ENCODE results near the gene NDE1. TPM values are rescaled to one million over a fixed set of nuclear protein-coding genes. Genes with fewer than 3 reads are reported as not detected.
"Not testable (repeated sequence)": the region's sequence is repeated elsewhere in the genome, so short reads cannot be mapped to it uniquely, and the experiment has no call there.

NDE1 gene
- polyA plus RNA-seq, 2 of the 4 experiments (the other 2 are of a cell fraction), result 27.6 to 30.6 TPM

DNA sequence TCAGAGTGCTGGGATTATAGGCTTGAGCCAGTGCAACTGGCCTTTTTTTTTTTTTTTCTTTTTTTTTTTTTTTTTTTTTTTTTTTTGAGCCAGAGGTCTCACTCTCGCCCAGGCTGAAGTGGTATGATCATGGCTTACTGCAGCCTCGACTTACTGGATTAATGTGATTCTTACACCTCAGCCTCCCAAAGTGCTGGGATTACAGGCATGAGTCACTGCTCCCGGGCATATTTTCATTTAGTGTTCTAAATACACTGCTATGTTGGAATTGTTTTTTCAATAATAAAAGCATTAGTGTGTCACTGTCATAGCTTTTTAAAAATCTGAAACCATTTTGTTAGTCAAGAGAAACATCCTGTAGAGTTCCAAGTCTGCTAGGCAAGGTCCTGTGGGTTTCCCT is 40.3 kb downstream of the NDE1 start:
- Histone ChIP-seq H3K4me3 (no peak overlapping the region), H3K4me1 (no peaks in the 10 kb centered on the region), H3K9me3 (no peaks in the 10 kb centered on the region), H3K4me2 (no peak overlapping the region), H3K27ac (no peak overlapping the region)
- WGBS (ENCODE audit: missing lambda C conversion rate), result 84% methylated on average over 3 of the region's 3 CpGs
- ChIA-PET CTCF (interaction anchor here (1.2 kb wide), 1 partner anchor 15 kb away, joined by 4 read pairs; no protein-coding TSS in a partner anchor), POLR2A (no interaction called here)
- DNase-seq (ENCODE audit: low read depth in 1 of 2, low spot score in 1 of 2) (no peak), ATAC-seq (no peak), FAIRE-seq (no peak)
- TF ChIP-seq RAD21 (conservative IDR thresholded peaks at IDR 0.05 in 1 of 2, IDR thresholded peaks at IDR 0.05 in 1 of 2) (no peak), FOSB (CRISPR knock-in tag; IDR thresholded peaks at IDR 0.05) (no peak), ZNF302 (CRISPR knock-in tag; IDR thresholded peaks at IDR 0.05) (no peak), MAFK (IDR thresholded peaks at IDR 0.05; ENCODE audit: partially characterized antibody) (no peak), HOXB13 (CRISPR knock-in tag; IDR thresholded peaks at IDR 0.05; ENCODE audit: low read depth) (no peak), BHLHE40 (IDR thresholded peaks at IDR 0.05; ENCODE audit: low read depth, low read length) (no peak), CBX2 (IDR thresholded peaks at IDR 0.05; ENCODE audit: borderline replicate concordance, low read depth) (no peak), NR3C1 (IDR thresholded peaks at IDR 0.05) (no peak)
- TF ChIP-seq, protein P1, sequence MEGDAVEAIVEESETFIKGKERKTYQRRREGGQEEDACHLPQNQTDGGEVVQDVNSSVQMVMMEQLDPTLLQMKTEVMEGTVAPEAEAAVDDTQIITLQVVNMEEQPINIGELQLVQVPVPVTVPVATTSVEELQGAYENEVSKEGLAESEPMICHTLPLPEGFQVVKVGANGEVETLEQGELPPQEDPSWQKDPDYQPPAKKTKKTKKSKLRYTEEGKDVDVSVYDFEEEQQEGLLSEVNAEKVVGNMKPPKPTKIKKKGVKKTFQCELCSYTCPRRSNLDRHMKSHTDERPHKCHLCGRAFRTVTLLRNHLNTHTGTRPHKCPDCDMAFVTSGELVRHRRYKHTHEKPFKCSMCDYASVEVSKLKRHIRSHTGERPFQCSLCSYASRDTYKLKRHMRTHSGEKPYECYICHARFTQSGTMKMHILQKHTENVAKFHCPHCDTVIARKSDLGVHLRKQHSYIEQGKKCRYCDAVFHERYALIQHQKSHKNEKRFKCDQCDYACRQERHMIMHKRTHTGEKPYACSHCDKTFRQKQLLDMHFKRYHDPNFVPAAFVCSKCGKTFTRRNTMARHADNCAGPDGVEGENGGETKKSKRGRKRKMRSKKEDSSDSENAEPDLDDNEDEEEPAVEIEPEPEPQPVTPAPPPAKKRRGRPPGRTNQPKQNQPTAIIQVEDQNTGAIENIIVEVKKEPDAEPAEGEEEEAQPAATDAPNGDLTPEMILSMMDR (IDR thresholded peaks at IDR 0.05), result no peak
- TF ChIP-seq, protein P2, sequence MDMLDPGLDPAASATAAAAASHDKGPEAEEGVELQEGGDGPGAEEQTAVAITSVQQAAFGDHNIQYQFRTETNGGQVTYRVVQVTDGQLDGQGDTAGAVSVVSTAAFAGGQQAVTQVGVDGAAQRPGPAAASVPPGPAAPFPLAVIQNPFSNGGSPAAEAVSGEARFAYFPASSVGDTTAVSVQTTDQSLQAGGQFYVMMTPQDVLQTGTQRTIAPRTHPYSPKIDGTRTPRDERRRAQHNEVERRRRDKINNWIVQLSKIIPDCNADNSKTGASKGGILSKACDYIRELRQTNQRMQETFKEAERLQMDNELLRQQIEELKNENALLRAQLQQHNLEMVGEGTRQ (IDR thresholded peaks at IDR 0.05), result no peak

DNA sequence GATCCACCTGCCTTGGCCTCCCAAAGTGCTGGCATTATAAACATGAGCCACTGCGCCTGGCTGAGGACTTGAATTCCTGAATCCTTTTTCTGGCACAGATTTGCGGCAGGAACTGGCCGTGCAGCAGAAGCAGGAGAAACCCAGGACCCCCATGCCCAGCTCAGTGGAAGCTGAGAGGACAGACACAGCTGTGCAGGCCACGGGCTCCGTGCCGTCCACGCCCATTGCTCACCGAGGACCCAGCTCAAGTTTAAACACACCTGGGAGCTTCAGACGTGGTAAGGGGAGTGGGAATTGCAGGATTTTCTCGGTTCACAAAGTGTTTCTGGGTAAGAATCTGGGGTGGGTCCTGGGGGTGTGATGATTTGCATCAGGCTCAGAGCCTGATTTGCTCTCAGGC is 41.0 kb downstream of the NDE1 start:
- no peak for ATAC-seq
- ChIA-PET CTCF (interaction anchor here (2.4 to 6.0 kb wide), 2 partner anchors 9 to 14 kb away, joined by 8 to 45 read pairs; no protein-coding TSS in a partner anchor), POLR2A (no interaction called here)
- Histone ChIP-seq H3K9me3 (no peaks in the 10 kb centered on the region), H3K4me2 (no peak overlapping the region), H3K4me3 (no peak overlapping the region), H3K27ac (no peak overlapping the region), H3K4me1 (no peaks in the 10 kb centered on the region)
- no peak for FAIRE-seq
- whole genome bisulfite sequencing (ENCODE audit: missing lambda C conversion rate), result 89% methylated on average over 6 of the region's 10 CpGs
- TF ChIP-seq, protein P3, sequence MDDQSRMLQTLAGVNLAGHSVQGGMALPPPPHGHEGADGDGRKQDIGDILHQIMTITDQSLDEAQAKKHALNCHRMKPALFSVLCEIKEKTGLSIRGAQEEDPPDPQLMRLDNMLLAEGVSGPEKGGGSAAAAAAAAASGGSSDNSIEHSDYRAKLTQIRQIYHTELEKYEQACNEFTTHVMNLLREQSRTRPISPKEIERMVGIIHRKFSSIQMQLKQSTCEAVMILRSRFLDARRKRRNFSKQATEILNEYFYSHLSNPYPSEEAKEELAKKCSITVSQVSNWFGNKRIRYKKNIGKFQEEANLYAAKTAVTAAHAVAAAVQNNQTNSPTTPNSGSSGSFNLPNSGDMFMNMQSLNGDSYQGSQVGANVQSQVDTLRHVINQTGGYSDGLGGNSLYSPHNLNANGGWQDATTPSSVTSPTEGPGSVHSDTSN (IDR thresholded peaks at IDR 0.05), result no peak
- TF ChIP-seq ZFP36 (IDR thresholded peaks at IDR 0.05; ENCODE audit: borderline replicate concordance, partially characterized antibody) (no peak), NFE2L2 (conservative IDR thresholded peaks at IDR 0.05; ENCODE audit: low read length) (no peak), EP300 (IDR thresholded peaks at IDR 0.05) (no peak), SMC3 (IDR thresholded peaks at IDR 0.05) (no peak), FOXS1 (CRISPR knock-in tag; IDR thresholded peaks at IDR 0.05) (no peak), NR3C1 (IDR thresholded peaks at IDR 0.05) (no peak), NPAS2 (CRISPR knock-in tag; IDR thresholded peaks at IDR 0.05; ENCODE audit: borderline replicate concordance) (no peak), JUNB (IDR thresholded peaks at IDR 0.05) (no peak), RARB (CRISPR knock-in tag; IDR thresholded peaks at IDR 0.05) (no peak), HDAC2 (IDR thresholded peaks at IDR 0.05) (no peak)
- TF ChIP-seq, protein P4, sequence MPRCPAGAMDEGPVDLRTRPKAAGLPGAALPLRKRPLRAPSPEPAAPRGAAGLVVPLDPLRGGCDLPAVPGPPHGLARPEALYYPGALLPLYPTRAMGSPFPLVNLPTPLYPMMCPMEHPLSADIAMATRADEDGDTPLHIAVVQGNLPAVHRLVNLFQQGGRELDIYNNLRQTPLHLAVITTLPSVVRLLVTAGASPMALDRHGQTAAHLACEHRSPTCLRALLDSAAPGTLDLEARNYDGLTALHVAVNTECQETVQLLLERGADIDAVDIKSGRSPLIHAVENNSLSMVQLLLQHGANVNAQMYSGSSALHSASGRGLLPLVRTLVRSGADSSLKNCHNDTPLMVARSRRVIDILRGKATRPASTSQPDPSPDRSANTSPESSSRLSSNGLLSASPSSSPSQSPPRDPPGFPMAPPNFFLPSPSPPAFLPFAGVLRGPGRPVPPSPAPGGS (IDR thresholded peaks at IDR 0.05), result no peak
- TF ChIP-seq, protein P5, sequence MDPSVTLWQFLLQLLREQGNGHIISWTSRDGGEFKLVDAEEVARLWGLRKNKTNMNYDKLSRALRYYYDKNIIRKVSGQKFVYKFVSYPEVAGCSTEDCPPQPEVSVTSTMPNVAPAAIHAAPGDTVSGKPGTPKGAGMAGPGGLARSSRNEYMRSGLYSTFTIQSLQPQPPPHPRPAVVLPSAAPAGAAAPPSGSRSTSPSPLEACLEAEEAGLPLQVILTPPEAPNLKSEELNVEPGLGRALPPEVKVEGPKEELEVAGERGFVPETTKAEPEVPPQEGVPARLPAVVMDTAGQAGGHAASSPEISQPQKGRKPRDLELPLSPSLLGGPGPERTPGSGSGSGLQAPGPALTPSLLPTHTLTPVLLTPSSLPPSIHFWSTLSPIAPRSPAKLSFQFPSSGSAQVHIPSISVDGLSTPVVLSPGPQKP (IDR thresholded peaks at IDR 0.05; ENCODE audit: low read depth, low read length), result no peak
- TF ChIP-seq, protein P1 (IDR thresholded peaks at IDR 0.05), result no peak
- TF ChIP-seq, protein P6, sequence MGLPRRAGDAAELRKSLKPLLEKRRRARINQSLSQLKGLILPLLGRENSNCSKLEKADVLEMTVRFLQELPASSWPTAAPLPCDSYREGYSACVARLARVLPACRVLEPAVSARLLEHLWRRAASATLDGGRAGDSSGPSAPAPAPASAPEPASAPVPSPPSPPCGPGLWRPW (IDR thresholded peaks at IDR 0.05), result no peak
- TF ChIP-seq, protein P7, sequence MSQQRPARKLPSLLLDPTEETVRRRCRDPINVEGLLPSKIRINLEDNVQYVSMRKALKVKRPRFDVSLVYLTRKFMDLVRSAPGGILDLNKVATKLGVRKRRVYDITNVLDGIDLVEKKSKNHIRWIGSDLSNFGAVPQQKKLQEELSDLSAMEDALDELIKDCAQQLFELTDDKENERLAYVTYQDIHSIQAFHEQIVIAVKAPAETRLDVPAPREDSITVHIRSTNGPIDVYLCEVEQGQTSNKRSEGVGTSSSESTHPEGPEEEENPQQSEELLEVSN (IDR thresholded peaks at IDR 0.05; ENCODE audit: borderline replicate concordance, low read depth), result no peak
- no peak for DNase-seq (ENCODE audit: low read depth in 1 of 2, low spot score in 1 of 2)

DNA sequence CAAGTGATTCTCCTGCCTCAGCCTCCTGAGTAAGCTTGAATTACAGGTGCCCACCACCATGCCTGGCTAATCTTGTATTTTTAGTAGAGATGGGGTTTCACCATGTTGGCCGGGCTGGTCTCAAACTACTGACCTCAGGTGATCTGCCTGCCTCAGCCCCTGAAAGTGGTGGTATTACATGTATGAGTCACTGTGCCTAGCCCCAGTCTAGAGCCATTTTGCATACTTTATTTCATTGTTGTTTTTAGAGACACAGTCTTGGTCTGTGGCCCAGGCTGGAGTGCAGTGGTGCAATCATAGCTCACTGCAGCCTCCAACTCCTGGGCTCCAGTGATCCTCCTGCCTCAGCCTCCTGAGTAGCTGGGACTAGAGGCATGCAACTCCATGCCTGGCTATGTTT is 42.5 kb downstream of the NDE1 start:
- FAIRE-seq; ATAC-seq; DNase-seq (ENCODE audit: low read depth in 1 of 2, low spot score in 1 of 2); H3K4me3 ChIP-seq; H3K4me2 ChIP-seq; POLR2A ChIA-PET; H3K27ac ChIP-seq; H3K4me1 ChIP-seq; H3K9me3 ChIP-seq: not testable (repeated sequence)
- CTCF ChIA-PET, result interaction anchor here (2.4 to 6.0 kb wide), 2 partner anchors 10 to 13 kb away, joined by 8 to 45 read pairs; no protein-coding TSS in a partner anchor
- WGBS (ENCODE audit: missing lambda C conversion rate), result 100% methylated on average over 1 of the region's 1 CpG

Measured in A549 (cell line).